ENCODE results near the gene DIAPH3.

Gene DIAPH3

GRCh38 chr13:59666504-59666903 is 497.2 kb downstream of the DIAPH3 start:
- DNase-seq: no peak

GRCh38 chr13:59665732-59666131 is 498.0 kb downstream of the DIAPH3 start:
- DNase-seq: no peak

- DNase-seq: no peak
Measured at GRCh38 chr13:59665184-59665583, 498.5 kb downstream of the DIAPH3 start.

GRCh38 chr13:59664586-59664985 is 499.1 kb downstream of the DIAPH3 start:
- no peak for DNase-seq

- no peak for DNase-seq
Measured at GRCh38 chr13:59663707-59664106, 500.0 kb downstream of the DIAPH3 start.

GRCh38 chr13:59660582-59660981 is 503.1 kb downstream of the DIAPH3 start:
- DNase-seq: no peak

- DNase-seq: no peak
Measured at GRCh38 chr13:59659981-59660380, 503.7 kb downstream of the DIAPH3 start.

- DNase-seq: no peak
Measured at GRCh38 chr13:59658738-59659330, 504.9 kb downstream of the DIAPH3 start.

- no peak for DNase-seq
Measured at GRCh38 chr13:59658027-59658737, 505.5 kb downstream of the DIAPH3 start.

GRCh38 chr13:59653916-59654315 is 509.8 kb downstream of the DIAPH3 start:
- DNase-seq: no peak

- DNase-seq: no peak
Measured at GRCh38 chr13:59651479-59651878, 512.2 kb downstream of the DIAPH3 start.

GRCh38 chr13:59643906-59644626 is 519.7 kb downstream of the DIAPH3 start:
- no peak for DNase-seq

- DNase-seq: no peak
Measured at GRCh38 chr13:59643364-59643841, 520.3 kb downstream of the DIAPH3 start.

- no peak for DNase-seq
Measured at GRCh38 chr13:59641817-59642216, 521.9 kb downstream of the DIAPH3 start.

GRCh38 chr13:59641261-59641660 is 522.5 kb downstream of the DIAPH3 start:
- no peak for DNase-seq

- no peak for DNase-seq
Measured at GRCh38 chr13:59638404-59638803, 525.3 kb downstream of the DIAPH3 start.

- no peak for DNase-seq
Measured at GRCh38 chr13:59635589-59635988, 528.1 kb downstream of the DIAPH3 start.

GRCh38 chr13:59633290-59633689 is 530.4 kb downstream of the DIAPH3 start:
- DNase-seq: no peak

- no peak for DNase-seq
Measured at GRCh38 chr13:59631271-59631670, 532.5 kb downstream of the DIAPH3 start.

- no peak for DNase-seq
Measured at GRCh38 chr13:59625111-59625510, 538.6 kb downstream of the DIAPH3 start.

- DNase-seq: no peak
Measured at GRCh38 chr13:59623206-59623915, 540.4 kb downstream of the DIAPH3 start.

- DNase-seq: no peak
Measured at GRCh38 chr13:59621773-59622172, 542.0 kb downstream of the DIAPH3 start.

Data from central memory CD4-positive, alpha-beta T cell (primary cell).